Stimulated activated CD8-positive, alpha-beta memory T cell treated with anti-CD3 and anti-CD28 coated beads, Interleukin-2, amount 100 ng/mL, for 1 hour (primary cell): ENCODE data around the gene MED4.
"Not testable (repeated sequence)": the region's sequence is repeated elsewhere in the genome, so short reads cannot be mapped to it uniquely, and the experiment has no call there.

Experiments used
- DNase-seq, 2 donors: peaks; one replicate each; pipeline ENCODE4 v3.0.0-alpha.2; 2020; ENCODE audit warnings: low read depth in 2 of 2

Gene MED4

GRCh38 chr13:48094404-48094780 lies 512 bp downstream of the MED4 start:
- no peak for DNase-seq

GRCh38 chr13:48093588-48093987 lies 1.3 kb downstream of the MED4 start:
- DNase-seq = no peak

- DNase-seq = no peak
Observed at GRCh38 chr13:48086272-48086671, 8.6 kb downstream of the MED4 start.

GRCh38 chr13:48081739-48082138 lies 13.2 kb downstream of the MED4 start:
- no peak for DNase-seq

GRCh38 chr13:48078251-48078656 lies 16.6 kb downstream of the MED4 start:
- no peak for DNase-seq

GRCh38 chr13:48074006-48074405 lies 20.9 kb downstream of the MED4 start:
- DNase-seq = no peak

GRCh38 chr13:48072787-48073186 lies 22.1 kb downstream of the MED4 start:
- DNase-seq = no peak

GRCh38 chr13:48072304-48072703 lies 22.6 kb downstream of the MED4 start:
- DNase-seq = no peak

GRCh38 chr13:48070942-48071341 lies 24.0 kb downstream of the MED4 start:
- DNase-seq = no peak

GRCh38 chr13:48069573-48069972 lies 25.3 kb downstream of the MED4 start:
- no peak for DNase-seq

- no peak for DNase-seq
Observed at GRCh38 chr13:48068952-48069351, 26.0 kb downstream of the MED4 start.

- no peak for DNase-seq
Observed at GRCh38 chr13:48068036-48068435, 26.9 kb downstream of the MED4 start.

- DNase-seq = no peak
Observed at GRCh38 chr13:48066310-48066989, 28.5 kb downstream of the MED4 start.

GRCh38 chr13:48059951-48060350 lies 35.0 kb downstream of the MED4 start:
- DNase-seq = not testable (repeated sequence)

- DNase-seq = not testable (repeated sequence)
Observed at GRCh38 chr13:48058536-48058935, 36.4 kb downstream of the MED4 start.

- no peak for DNase-seq
Observed at GRCh38 chr13:48055712-48056111, 39.2 kb downstream of the MED4 start.

- DNase-seq = no peak
Observed at GRCh38 chr13:48054601-48055000, 40.3 kb downstream of the MED4 start.

GRCh38 chr13:48050550-48050949 lies 44.4 kb downstream of the MED4 start:
- DNase-seq = no peak

GRCh38 chr13:48043789-48044503 lies 51.0 kb downstream of the MED4 start:
- no peak for DNase-seq

GRCh38 chr13:48042894-48043293 lies 52.0 kb downstream of the MED4 start:
- DNase-seq = no peak

GRCh38 chr13:48040896-48041295 lies 54.0 kb downstream of the MED4 start:
- DNase-seq = no peak

- no peak for DNase-seq
Observed at GRCh38 chr13:48040049-48040448, 54.9 kb downstream of the MED4 start.

- DNase-seq = no peak
Observed at GRCh38 chr13:48038761-48039160, 56.1 kb downstream of the MED4 start.
